ENCODE measurements around the gene RNF166. TPM values are rescaled to one million over a fixed set of nuclear protein-coding genes. Genes with fewer than 3 reads are reported as not detected.

RNF166 gene
- total and polyA plus RNA-seq, 2 donors (not counting 1 experiment from before 2014, with no cell fraction given) = 6.6 to 9.7 TPM

GRCh38 chr16:88686439-88687253 is 19.6 kb downstream of the RNF166 start, which contains the start of gene SNAI3:
SNAI3 (minus strand) TSS chr16:88686507; CDS start chr16:88686406, 101 bp downstream.
- Histone ChIP-seq H3K9me3 (ENCODE audit: control insufficient read depth, insufficient read depth, low read depth, low read length) (no peaks in the 10 kb centered on the region), H3K27me3 (ENCODE audit: control insufficient read depth, insufficient read depth, low read length) (peaks cover 9% of the 10 kb centered on the region), H3K27ac (ENCODE audit: insufficient read depth, low read length) (no peak within 1 kb of the TSS), H2AFZ (ENCODE audit: low read length) (no peak within 1 kb of the TSS), H3K4me1 (ENCODE audit: control insufficient read depth, extremely low read depth, insufficient read depth, low read length) (peaks cover 10% of the 10 kb centered on the region), H3K4me2 (ENCODE audit: extremely low read depth, insufficient read depth, low read length) (peak within 1 kb of the TSS; percentile 20), H4K20me1 (ENCODE audit: control insufficient read depth, extremely low read depth, insufficient read depth, low read length) (no peaks in the 10 kb centered on the region), H3K79me2 (ENCODE audit: control insufficient read depth, insufficient read depth, low read length) (no peaks in the 10 kb centered on the region), H3K36me3 (ENCODE audit: control insufficient read depth, insufficient read depth, low read length) (no peaks in the 10 kb centered on the region), H3K9ac (ENCODE audit: insufficient read depth, low read length) (no peak within 1 kb of the TSS), H3K4me3 (replicated peaks in 1 of 4; ENCODE audit: control extremely low read depth in 1 of 4, insufficient read depth in 1 of 4, low read depth in 3 of 4, low read length in 4 of 4) (peak within 1 kb of the TSS in 3 of 4 experiments; percentile 11 to 57 (median 42))
- TF ChIP-seq CTCF (conservative IDR thresholded peaks at IDR 0.05 in 1 of 2, IDR thresholded peaks at IDR 0.05 in 1 of 2; ENCODE audit: low read depth in 1 of 2, low read length in 2 of 2) (no peak), EZH2 (IDR thresholded peaks at IDR 0.05; ENCODE audit: low read length, missing control alignments) (peak; percentile 26)
- peak in 1 of 2 donors; percentile 48 for DNase-seq (ENCODE audit: low read depth in 2 of 2)

- no peak for TF ChIP-seq CTCF (conservative IDR thresholded peaks at IDR 0.05 in 1 of 2, IDR thresholded peaks at IDR 0.05 in 1 of 2; ENCODE audit: low read depth in 1 of 2, low read length in 2 of 2)
- no peak for TF ChIP-seq EZH2 (IDR thresholded peaks at IDR 0.05; ENCODE audit: low read length, missing control alignments)
- H3K4me1 ChIP-seq (ENCODE audit: control insufficient read depth, extremely low read depth, insufficient read depth, low read length) = peaks cover 10% of the 10 kb centered on the region
- H3K36me3 ChIP-seq (ENCODE audit: control insufficient read depth, insufficient read depth, low read length) = no peaks in the 10 kb centered on the region
- no peak for DNase-seq (ENCODE audit: low read depth in 2 of 2)
- no peaks in the 10 kb centered on the region for H3K9me3 ChIP-seq (ENCODE audit: control insufficient read depth, insufficient read depth, low read depth, low read length)
- H3K27me3 ChIP-seq (ENCODE audit: control insufficient read depth, insufficient read depth, low read length) = peaks cover 9% of the 10 kb centered on the region
- no peak overlapping the region for H2AFZ ChIP-seq (ENCODE audit: low read length)
- no peaks in the 10 kb centered on the region for H3K79me2 ChIP-seq (ENCODE audit: control insufficient read depth, insufficient read depth, low read length)
- H3K27ac ChIP-seq (ENCODE audit: insufficient read depth, low read length) = no peak overlapping the region
- peak overlapping the region in 3 of 4 experiments; percentile 11 to 57 (median 42) for H3K4me3 ChIP-seq (replicated peaks in 1 of 4; ENCODE audit: control extremely low read depth in 1 of 4, insufficient read depth in 1 of 4, low read depth in 3 of 4, low read length in 4 of 4)
- H3K4me2 ChIP-seq (ENCODE audit: extremely low read depth, insufficient read depth, low read length) = peak overlapping the region; percentile 20
- H3K9ac ChIP-seq (ENCODE audit: insufficient read depth, low read length) = no peak overlapping the region
- H4K20me1 ChIP-seq (ENCODE audit: control insufficient read depth, extremely low read depth, insufficient read depth, low read length) = no peaks in the 10 kb centered on the region
These were observed 20.2 kb downstream of the RNF166 start for GRCh38 chr16:88686062-88686438.

- H3K4me2 ChIP-seq (ENCODE audit: extremely low read depth, insufficient read depth, low read length) = peak overlapping the region; percentile 20
- H2AFZ ChIP-seq (ENCODE audit: low read length) = no peak overlapping the region
- peak overlapping the region in 3 of 4 experiments; percentile 11 to 57 (median 42) for H3K4me3 ChIP-seq (replicated peaks in 1 of 4; ENCODE audit: control extremely low read depth in 1 of 4, insufficient read depth in 1 of 4, low read depth in 3 of 4, low read length in 4 of 4)
- H3K9me3 ChIP-seq (ENCODE audit: control insufficient read depth, insufficient read depth, low read depth, low read length) = no peaks in the 10 kb centered on the region
- no peaks in the 10 kb centered on the region for H4K20me1 ChIP-seq (ENCODE audit: control insufficient read depth, extremely low read depth, insufficient read depth, low read length)
- TF ChIP-seq EZH2 (IDR thresholded peaks at IDR 0.05; ENCODE audit: low read length, missing control alignments) = peak; percentile 36
- peak; percentile 68 to 88 for TF ChIP-seq CTCF (conservative IDR thresholded peaks at IDR 0.05 in 1 of 2, IDR thresholded peaks at IDR 0.05 in 1 of 2; ENCODE audit: low read depth in 1 of 2, low read length in 2 of 2)
- H3K9ac ChIP-seq (ENCODE audit: insufficient read depth, low read length) = no peak overlapping the region
- H3K79me2 ChIP-seq (ENCODE audit: control insufficient read depth, insufficient read depth, low read length) = no peaks in the 10 kb centered on the region
- H3K27ac ChIP-seq (ENCODE audit: insufficient read depth, low read length) = no peak overlapping the region
- DNase-seq (ENCODE audit: low read depth in 2 of 2) = peak; percentile 31 to 48
- H3K36me3 ChIP-seq (ENCODE audit: control insufficient read depth, insufficient read depth, low read length) = no peaks in the 10 kb centered on the region
- peaks cover 10% of the 10 kb centered on the region for H3K4me1 ChIP-seq (ENCODE audit: control insufficient read depth, extremely low read depth, insufficient read depth, low read length)
- H3K27me3 ChIP-seq (ENCODE audit: control insufficient read depth, insufficient read depth, low read length) = peaks cover 9% of the 10 kb centered on the region
These were observed 20.8 kb downstream of the RNF166 start for GRCh38 chr16:88685156-88686061.
